Embryonic facial prominence (tissue), 1 donor: ENCODE measurements around the gene C16orf95.
"Not testable (repeated sequence)": the region's sequence is repeated elsewhere in the genome, so short reads cannot be mapped to it uniquely, and the experiment has no call there.

Source experiments
- DNase-seq: peaks from one replicate; pipeline ENCODE4 v3.0.0-alpha.2; 2016; ENCODE audit errors: extremely low spot score

The C16orf95 gene

GRCh38 chr16:87316923-87317749, at the start of gene C16orf95:
C16orf95 (minus strand) TSS chr16:87317392; CDS start chr16:87317242, 150 bp downstream.
- DNase-seq: peak; percentile 83

GRCh38 chr16:87366930-87367329, 49.7 kb upstream of the C16orf95 start:
- DNase-seq: no peak

DNA sequence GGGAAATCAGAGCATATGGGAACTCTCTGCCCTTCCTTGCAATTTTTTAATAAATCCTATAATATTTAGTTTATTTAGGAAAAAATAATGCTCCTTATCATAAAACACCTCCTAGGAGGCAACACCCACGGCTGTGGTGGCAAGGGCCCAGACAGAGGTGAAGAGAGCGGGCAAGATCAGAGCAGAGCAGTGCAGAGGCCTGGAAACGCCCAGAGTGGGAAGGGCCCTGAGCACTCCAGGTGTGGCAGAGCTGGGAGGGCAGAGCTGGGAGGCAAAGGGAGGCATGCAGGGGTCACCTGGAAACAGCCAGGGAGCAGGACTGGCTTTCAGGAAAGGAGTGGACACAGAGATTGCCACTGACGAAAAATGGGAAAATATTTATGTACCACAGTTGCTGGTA, 49.1 kb upstream of the C16orf95 start:
- no peak for DNase-seq

GRCh38 chr16:87365021-87365713, 48.0 kb upstream of the C16orf95 start:
- DNase-seq: no peak

GRCh38 chr16:87363771-87364455, 46.7 kb upstream of the C16orf95 start:
- DNase-seq: no peak

GRCh38 chr16:87362828-87363559, 45.8 kb upstream of the C16orf95 start:
- DNase-seq: not testable (repeated sequence)

GRCh38 chr16:87361916-87362619, 44.9 kb upstream of the C16orf95 start:
- no peak for DNase-seq

DNA sequence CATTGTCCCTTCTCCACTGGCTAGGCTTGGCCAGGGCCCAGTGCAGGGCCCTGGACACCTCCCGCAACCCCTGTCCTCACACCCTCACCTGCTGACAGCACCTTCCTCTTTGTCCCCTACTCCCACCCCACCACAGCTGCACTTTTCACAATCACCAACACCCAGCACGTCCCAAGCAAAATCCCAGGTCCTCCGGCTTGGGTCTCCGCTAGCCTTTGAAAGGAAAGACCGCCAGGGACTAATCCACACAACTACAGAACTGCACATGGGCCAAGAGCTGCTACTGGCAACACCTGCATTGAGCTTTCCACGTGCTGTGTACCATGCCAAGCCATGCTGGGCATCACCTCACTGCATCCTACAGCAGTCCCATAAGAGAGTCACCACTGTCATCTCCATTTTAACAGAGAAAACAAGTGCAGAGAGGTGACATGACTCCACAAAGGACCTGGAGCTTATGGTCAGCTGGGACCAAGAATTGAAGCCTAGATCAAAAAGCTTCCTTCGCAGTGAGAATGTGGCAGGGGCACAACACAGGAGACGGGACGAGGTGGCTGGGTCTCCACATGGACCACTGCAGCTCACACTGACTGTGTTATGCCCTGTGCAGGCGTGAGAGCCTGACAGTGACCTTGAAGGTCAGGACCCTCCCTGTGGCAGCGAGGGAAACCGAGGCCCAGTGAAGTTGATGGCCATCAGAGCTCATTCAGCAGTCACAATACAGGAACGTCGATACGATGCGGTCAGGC, 43.8 kb upstream of the C16orf95 start:
- DNase-seq: no peak

- no peak for DNase-seq
Measured at GRCh38 chr16:87359121-87359520, 41.9 kb upstream of the C16orf95 start.

DNA sequence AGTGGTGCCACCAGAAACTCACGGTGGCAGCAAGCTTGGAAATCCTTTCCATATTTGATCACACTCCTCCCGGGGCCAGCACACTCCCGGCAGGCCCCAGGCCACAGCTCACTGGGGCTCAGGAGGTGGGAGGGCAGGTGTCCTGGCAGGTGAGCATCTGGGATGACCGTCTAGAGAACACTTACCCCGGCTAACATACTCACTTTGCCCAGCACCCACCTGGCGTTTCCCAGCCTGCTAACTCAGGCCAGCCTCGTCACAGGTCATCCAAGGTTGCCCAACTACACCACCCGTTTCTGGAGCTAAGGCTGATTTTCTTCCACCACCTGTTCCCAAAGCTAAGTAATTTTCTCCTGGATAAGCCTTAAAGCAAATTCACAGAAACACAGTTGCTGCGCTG, 41.5 kb upstream of the C16orf95 start:
- no peak for DNase-seq

DNA sequence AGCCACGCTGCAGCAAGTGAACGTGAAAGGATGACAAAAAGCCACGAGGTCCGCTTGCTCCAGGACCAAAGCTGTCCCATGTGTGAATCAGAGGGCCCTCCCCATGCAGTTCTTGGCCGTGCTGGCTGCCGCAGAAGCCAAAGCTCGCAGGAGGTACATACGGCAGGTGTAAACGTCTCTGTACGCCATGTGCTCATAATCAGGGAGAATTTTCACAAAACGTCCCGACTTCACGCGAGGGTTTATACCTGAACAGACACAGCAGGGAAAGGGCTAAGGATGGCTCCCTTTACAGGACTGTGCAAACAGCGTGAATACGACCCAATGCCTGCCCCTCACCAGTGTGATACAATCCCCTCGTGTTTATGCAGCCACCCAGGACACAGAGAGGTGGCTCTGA, 41.1 kb upstream of the C16orf95 start:
- no peak for DNase-seq

- no peak for DNase-seq
Measured at GRCh38 chr16:87356491-87356853, 39.3 kb upstream of the C16orf95 start.

GRCh38 chr16:87353613-87354012, 36.4 kb upstream of the C16orf95 start:
- DNase-seq: no peak

DNA sequence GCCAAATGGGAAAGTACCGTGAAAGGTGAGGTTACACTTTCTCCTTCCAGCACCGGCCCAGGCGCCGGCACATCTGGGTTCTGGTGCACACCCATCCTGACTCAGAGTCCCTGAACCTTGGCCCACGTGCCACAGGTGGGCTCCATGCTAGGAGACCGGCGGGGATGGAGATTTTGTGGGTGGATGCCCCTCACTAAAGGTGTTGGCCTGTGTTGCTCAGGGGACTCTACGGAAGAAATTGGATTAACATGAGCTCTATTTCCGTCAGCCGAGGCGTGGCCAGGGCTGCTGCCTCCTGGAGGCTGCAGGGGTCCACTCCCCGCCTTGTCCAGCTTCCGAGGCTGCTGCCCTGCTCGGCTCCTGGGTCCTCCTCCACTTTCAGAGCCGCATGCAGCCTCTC, 35.6 kb upstream of the C16orf95 start:
- DNase-seq: no peak

GRCh38 chr16:87351320-87351698, 34.1 kb upstream of the C16orf95 start:
- DNase-seq: no peak

DNA sequence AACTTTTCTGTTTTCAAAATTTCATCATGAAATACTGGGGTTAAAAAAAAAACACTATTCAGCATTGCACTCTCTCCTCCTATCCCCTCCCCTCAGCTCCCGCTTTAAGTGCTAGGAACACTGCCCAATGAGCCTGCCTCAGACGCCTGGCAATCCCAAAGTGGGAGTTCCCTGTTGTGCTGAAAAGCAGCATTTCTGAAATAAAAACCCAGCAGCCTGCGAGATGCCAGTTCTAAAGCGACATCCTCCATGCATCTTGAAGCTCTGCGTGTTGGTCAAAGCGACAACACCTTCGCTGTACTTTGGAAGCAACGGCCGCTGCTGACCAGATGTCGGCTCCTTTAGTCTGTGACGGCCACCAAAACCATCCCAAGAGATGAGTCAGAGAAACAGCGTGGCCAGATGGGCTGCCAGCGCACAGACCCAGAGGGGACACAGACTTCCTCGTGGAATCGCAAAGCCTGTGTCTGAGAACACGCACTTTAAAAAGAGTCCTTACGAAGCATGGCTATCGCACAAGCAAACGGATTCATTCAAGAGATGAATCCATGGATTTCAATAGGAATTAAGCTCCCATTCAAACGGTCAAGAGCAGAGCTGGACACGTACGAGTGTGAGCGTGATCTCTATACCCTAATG, 33.6 kb upstream of the C16orf95 start:
- DNase-seq: no peak

DNA sequence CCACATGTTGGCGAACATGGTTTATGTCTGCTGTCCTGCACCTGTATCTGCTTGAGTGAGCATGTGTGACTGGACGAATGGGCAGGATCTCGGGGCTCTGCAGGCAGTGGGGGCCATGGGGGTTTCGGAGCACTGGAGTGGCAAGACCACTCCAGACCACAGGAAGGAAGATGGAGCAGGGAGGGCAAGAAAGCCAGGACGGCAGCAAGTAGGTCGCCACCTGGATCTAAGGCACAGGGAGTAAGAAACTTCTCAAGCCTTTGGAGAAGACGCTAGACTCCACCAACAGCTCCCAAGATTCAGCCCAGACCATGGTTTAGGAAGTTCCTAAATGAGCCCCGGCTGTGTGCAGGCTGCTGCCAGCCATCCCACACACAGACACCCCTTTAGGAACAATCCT, 32.8 kb upstream of the C16orf95 start:
- no peak for DNase-seq

- DNase-seq: no peak
Measured at GRCh38 chr16:87348616-87349157, 31.5 kb upstream of the C16orf95 start.

DNA sequence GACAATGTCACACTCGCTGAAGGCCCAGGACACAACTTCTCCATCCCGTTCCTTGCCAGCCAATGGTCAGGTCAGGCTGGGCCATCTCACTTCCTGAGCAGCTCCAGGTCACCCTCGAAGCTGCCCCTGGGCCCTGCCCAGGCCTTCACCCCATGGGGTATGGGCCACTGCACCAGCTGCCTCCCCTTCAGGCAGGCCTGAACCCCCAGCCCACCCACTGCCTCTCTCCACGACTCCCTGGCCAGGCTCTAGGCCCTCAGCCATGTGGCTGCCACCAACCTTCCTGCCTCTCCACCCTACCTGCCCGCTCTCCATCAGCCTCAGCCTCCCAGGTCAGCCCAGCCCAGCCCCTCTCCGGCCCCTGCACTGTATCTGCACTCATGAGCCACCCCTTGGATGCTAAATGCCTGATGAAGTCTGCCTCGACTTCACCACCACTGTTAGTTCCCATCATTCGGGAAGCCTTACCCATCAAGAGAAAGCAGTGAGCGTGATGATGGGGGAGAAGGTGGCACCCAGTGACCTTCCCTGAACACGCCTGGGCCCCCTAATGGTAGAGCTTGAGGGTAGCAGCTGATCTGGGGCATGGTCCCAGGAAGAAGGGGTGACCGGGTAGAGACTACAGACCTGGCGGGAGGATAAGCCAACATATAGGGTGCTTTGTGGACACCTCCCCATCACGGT, 30.9 kb upstream of the C16orf95 start:
- DNase-seq: no peak
